ENCODE results near the gene MTUS2. TPM values are rescaled to one million over a fixed set of nuclear protein-coding genes. Genes with fewer than 3 reads are reported as not detected.
A peak's percentile ranks its signal among the peaks of the same experiment; 100 is the strongest.

The MTUS2 gene
- total and polyA plus RNA-seq, 2 donors (not counting 3 experiments of a cell fraction or from before 2014, with no cell fraction given): not detected

- DNase-seq (ENCODE audit: low read depth, low spot score): peak; percentile 92
Observed at GRCh38 chr13:29548722-29549121, 728.6 kb downstream of the MTUS2 start.

DNA sequence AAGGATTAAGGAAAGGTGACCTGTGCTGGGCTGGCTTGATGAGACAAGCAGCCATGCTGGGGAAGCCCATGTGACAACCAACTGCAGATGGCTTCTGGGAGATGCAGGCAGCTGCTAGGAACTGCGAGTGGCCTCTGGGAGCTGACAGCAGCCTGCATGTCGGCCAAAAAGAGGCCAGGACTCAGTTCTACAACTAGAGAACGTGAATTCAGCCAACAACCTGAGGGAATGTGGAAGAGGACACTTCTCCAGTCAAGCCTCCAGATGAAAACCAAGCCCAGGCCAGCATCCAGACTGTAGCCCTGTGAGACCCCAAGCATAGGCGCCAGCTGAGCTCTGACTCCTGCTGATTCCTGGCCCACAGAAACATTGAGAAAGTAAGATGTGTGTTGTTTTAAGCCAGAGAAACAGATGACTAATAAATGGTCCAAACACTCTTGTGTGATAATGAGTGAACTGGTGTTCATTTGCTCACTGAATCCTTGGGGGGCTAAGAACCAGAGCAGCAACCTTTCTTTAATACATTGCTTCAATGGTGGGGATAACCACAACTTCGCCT lies 730.4 kb downstream of the MTUS2 start:
- Histone ChIP-seq H3K9me1 (replicated peaks; ENCODE audit: control insufficient read depth, extremely low read depth, insufficient read depth, low read length) (no peaks in the 10 kb centered on the region), H3K27me3 (ENCODE audit: control insufficient read depth in 2 of 2, insufficient read depth in 2 of 2, low read length in 2 of 2) (no peaks in the 10 kb centered on the region), H3K9me3 (replicated peaks; ENCODE audit: control insufficient read depth, insufficient read depth, low read length) (no peaks in the 10 kb centered on the region), H3K4me3 (replicated peaks in 1 of 3; ENCODE audit: insufficient read depth in 1 of 3, low read depth in 1 of 3, low read length in 3 of 3) (no peak overlapping the region), H4K20me1 (replicated peaks; ENCODE audit: control insufficient read depth, extremely low read depth, insufficient read depth, low read length) (no peaks in the 10 kb centered on the region), H3K79me2 (ENCODE audit: control insufficient read depth, insufficient read depth, low read length) (peaks cover 78% of the 10 kb centered on the region), H3K9ac (replicated peaks; ENCODE audit: extremely low read depth, insufficient read depth, low read length) (no peak overlapping the region), H3K4me1 (ENCODE audit: control insufficient read depth, extremely low read depth, insufficient read depth, low read length) (peaks cover 46% of the 10 kb centered on the region), H3K4me2 (ENCODE audit: insufficient read depth, low read length) (no peak overlapping the region), H3K36me3 (ENCODE audit: control insufficient read depth in 2 of 2, extremely low read depth in 1 of 2, insufficient read depth in 2 of 2, low read length in 2 of 2) (peaks cover 0 to 2% of the 10 kb centered on the region in 2 experiments), H2AFZ (ENCODE audit: low read depth, low read length) (no peak overlapping the region), H3K27ac (ENCODE audit: insufficient read depth, low read depth, low read length) (peak overlapping the region; percentile 10)
- intact Hi-C loops (cut with micrococcal nuclease) (loop anchor here (1.0 kb wide), 1 partner anchor 42 kb away; no protein-coding TSS in a partner anchor), dilution Hi-C loops (cut with MboI; ENCODE audit: extremely low pct_ligation_motif_present, low sequenced_read_pairs) (no loop called here)
- no TSS peak for BruUV-seq (replicated peaks)
- FAIRE-seq (no peak), DNase-seq (ENCODE audit: low read depth, low spot score) (no peak)
- TF ChIP-seq POLR2A (IDR thresholded peaks at IDR 0.05; ENCODE audit: low read depth, low read length): no peak
- TF ChIP-seq, protein P1, sequence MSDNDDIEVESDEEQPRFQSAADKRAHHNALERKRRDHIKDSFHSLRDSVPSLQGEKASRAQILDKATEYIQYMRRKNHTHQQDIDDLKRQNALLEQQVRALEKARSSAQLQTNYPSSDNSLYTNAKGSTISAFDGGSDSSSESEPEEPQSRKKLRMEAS (IDR thresholded peaks at IDR 0.05; ENCODE audit: insufficient read depth, insufficient read length): no peak
- TF ChIP-seq POLR2AphosphoS5 (IDR thresholded peaks at IDR 0.05; ENCODE audit: insufficient read depth, low read depth, low read length): no peak
- no peak for TF ChIP-seq GATA2 (IDR thresholded peaks at IDR 0.05; ENCODE audit: insufficient read depth, insufficient read length, low read depth, low read length)
- ChIA-PET POLR2A (no interaction called here), CTCF (interaction anchor here (1.6 to 2.2 kb wide), 2 partner anchors 13 to 14 kb away, joined by 5 to 6 read pairs; no protein-coding TSS in a partner anchor)

More at GRCh38 chr13:29548722-29549121, 728.6 kb downstream of the MTUS2 start:
- dilution Hi-C loops (cut with MboI; ENCODE audit: extremely low pct_ligation_motif_present, low sequenced_read_pairs): no loop called here
- no TSS peak for BruUV-seq (replicated peaks)
- peak overlapping the region; percentile 99 for H3K27ac ChIP-seq (ENCODE audit: insufficient read depth, low read depth, low read length)
- peak; percentile 87 for FAIRE-seq
- no peak overlapping the region for H3K4me3 ChIP-seq (replicated peaks in 1 of 3; ENCODE audit: insufficient read depth in 1 of 3, low read depth in 1 of 3, low read length in 3 of 3)
- no peak overlapping the region for H2AFZ ChIP-seq (ENCODE audit: low read depth, low read length)
- peak overlapping the region; percentile 82 for H3K9ac ChIP-seq (replicated peaks; ENCODE audit: extremely low read depth, insufficient read depth, low read length)
- peak overlapping the region; percentile 59 for H3K4me2 ChIP-seq (ENCODE audit: insufficient read depth, low read length)
- no peaks in the 10 kb centered on the region for H4K20me1 ChIP-seq (replicated peaks; ENCODE audit: control insufficient read depth, extremely low read depth, insufficient read depth, low read length)
- H3K9me3 ChIP-seq (replicated peaks; ENCODE audit: control insufficient read depth, insufficient read depth, low read length): no peaks in the 10 kb centered on the region
- H3K36me3 ChIP-seq (ENCODE audit: control insufficient read depth in 2 of 2, extremely low read depth in 1 of 2, insufficient read depth in 2 of 2, low read length in 2 of 2): peaks cover 0 to 2% of the 10 kb centered on the region in 2 experiments
- H3K4me1 ChIP-seq (ENCODE audit: control insufficient read depth, extremely low read depth, insufficient read depth, low read length): peaks cover 46% of the 10 kb centered on the region
- ChIA-PET CTCF (interaction anchor here (0.7 to 2.1 kb wide), 3 partner anchors 15 to 165 kb away, joined by 3 to 5 read pairs (median 3); no protein-coding TSS in a partner anchor), POLR2A (no interaction called here)
- intact Hi-C loops (cut with micrococcal nuclease): loop anchor here (1.0 kb wide), 2 partner anchors 25 to 47 kb away; partner anchors contain the start of gene SLC7A1
- no peaks in the 10 kb centered on the region for H3K27me3 ChIP-seq (ENCODE audit: control insufficient read depth in 2 of 2, insufficient read depth in 2 of 2, low read length in 2 of 2)
- H3K9me1 ChIP-seq (replicated peaks; ENCODE audit: control insufficient read depth, extremely low read depth, insufficient read depth, low read length): no peaks in the 10 kb centered on the region
- peak; percentile 82 for TF ChIP-seq JUN (IDR thresholded peaks at IDR 0.05; ENCODE audit: borderline replicate concordance, insufficient read depth, insufficient read length, low read depth)
- TF ChIP-seq, protein P1 (IDR thresholded peaks at IDR 0.05; ENCODE audit: insufficient read depth, insufficient read length): no peak
- no peak for TF ChIP-seq EZH2 (IDR thresholded peaks at IDR 0.05; ENCODE audit: borderline replicate concordance, low read depth, low read length, severe bottlenecking)
- peak; percentile 94 for TF ChIP-seq GATA2 (IDR thresholded peaks at IDR 0.05; ENCODE audit: insufficient read depth, insufficient read length, low read depth, low read length)
- TF ChIP-seq FOS (IDR thresholded peaks at IDR 0.05; ENCODE audit: borderline replicate concordance, insufficient read depth, low read length): peak; percentile 14
- H3K79me2 ChIP-seq (ENCODE audit: control insufficient read depth, insufficient read depth, low read length): peaks cover 81% of the 10 kb centered on the region
